Urinary bladder (tissue), 4 donors: ENCODE measurements around the gene DPP4. TPM values are rescaled to one million over a fixed set of nuclear protein-coding genes. Genes with fewer than 3 reads are reported as not detected.
"Not testable (repeated sequence)": the region's sequence is repeated elsewhere in the genome, so short reads cannot be mapped to it uniquely, and the experiment has no call there.

Experiments
- DNase-seq: peaks from one replicate; pipeline ENCODE4 v3.0.0-alpha.2; 2015; ENCODE audit errors: extremely low spot score
- H3K27ac ChIP-seq: one replicate; pipeline ENCODE4 v1.5.1; 2013; ENCODE audit warnings: low read depth, mild to moderate bottlenecking, moderate library complexity
- H3K36me3 ChIP-seq: one replicate; pipeline ENCODE4 v1.6.1; 2013; ENCODE audit warnings: mild to moderate bottlenecking, moderate library complexity; ENCODE audit not compliant: insufficient read depth
- H3K4me1 ChIP-seq: one replicate; pipeline ENCODE4 v1.6.1; 2013; ENCODE audit warnings: mild to moderate bottlenecking, moderate library complexity; ENCODE audit not compliant: insufficient read depth
- H3K4me3 ChIP-seq: one replicate; pipeline ENCODE4 v1.5.1; 2013; ENCODE audit warnings: low read depth, low read length
- WGBS: extraction: QIAGEN DNeasy Blood & Tissue Kit; methylation state at CpG from one replicate; pipeline ENCODE4 v1.1.7; 2013; 5-methylcytosine and 5-hydroxymethylcytosine counted together
- polyA plus RNA-seq: library from polyadenylated mRNA; stranded (reverse); fragments of 200-250 nt; gene quantifications from one replicate; pipeline ENCODE4 v1.2.3, GENCODE V29; 2013
- total RNA-seq: library from RNA; depleted of rRNA; stranded (reverse); fragments of >200 nt; gene quantifications from one replicate; pipeline ENCODE4 v1.2.3, GENCODE V29; 2014
- donor health status: healthy with polysubstance abuse.
- donor health status: healthy.

Gene DPP4
- total and polyA plus RNA-seq, 2 donors = 0.80 to 44.1 TPM

DNA sequence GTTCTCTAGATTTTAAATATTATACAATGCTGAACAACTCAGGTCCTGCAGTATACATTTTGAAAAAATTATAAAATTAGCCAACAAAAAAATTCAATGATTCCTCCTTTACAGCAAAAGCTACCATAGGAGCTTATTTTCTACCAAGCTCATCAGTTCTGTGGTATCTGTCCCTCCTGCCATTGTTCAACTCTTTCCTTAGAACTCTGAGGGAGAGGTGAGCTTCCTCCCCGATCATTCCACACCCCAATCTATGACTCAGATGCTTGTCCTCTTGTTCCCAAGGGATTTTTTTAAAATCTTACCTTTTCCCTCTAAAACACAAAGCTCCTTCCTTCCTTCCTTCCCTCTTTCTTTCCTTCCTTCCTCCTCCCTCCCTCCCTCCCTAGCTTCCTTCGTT, 13.5 kb downstream of the DPP4 start:
- WGBS = 87% methylated on average over 2 of the region's 2 CpGs

GRCh38 chr2:162058973-162059668, 14.9 kb downstream of the DPP4 start:
- Histone ChIP-seq H3K36me3 (no peaks in the 10 kb centered on the region), H3K27ac (no peak overlapping the region), H3K4me1 (no peaks in the 10 kb centered on the region), H3K4me3 (no peak overlapping the region)
- no peak for DNase-seq
- 74% methylated on average over 8 of the region's 8 CpGs for WGBS

More for the DNA sequence above, 13.5 kb downstream of the DPP4 start:
- no peak for DNase-seq
- Histone ChIP-seq H3K4me3 (no peak overlapping the region), H3K4me1 (no peaks in the 10 kb centered on the region), H3K36me3 (no peaks in the 10 kb centered on the region), H3K27ac (no peak overlapping the region)

DNA sequence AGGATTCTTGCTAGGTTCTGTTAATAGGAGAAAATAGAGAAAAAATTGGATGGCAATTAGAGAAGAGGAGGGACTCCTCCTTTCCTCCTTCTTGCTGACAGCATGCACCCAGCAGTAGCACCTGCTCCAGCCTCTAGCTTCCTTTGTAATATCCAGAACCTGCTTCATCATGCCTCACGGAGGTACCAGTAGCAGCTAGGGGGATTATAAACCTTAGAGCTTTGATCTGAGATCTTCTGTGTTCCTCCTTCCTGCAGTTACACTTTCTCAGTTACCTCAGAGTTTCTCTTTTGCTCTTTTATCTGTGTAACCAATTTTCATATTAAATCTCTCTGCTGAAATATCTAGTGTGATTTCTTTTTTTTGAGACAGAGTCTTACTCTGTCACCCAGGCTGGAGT, 16.6 kb downstream of the DPP4 start:
- H3K27ac ChIP-seq = no peak overlapping the region
- no peak overlapping the region for H3K4me3 ChIP-seq
- no peaks in the 10 kb centered on the region for H3K36me3 ChIP-seq
- no peak for DNase-seq
- WGBS = 83% methylated on average over 1 of the region's 1 CpG
- H3K4me1 ChIP-seq = no peaks in the 10 kb centered on the region

DNA sequence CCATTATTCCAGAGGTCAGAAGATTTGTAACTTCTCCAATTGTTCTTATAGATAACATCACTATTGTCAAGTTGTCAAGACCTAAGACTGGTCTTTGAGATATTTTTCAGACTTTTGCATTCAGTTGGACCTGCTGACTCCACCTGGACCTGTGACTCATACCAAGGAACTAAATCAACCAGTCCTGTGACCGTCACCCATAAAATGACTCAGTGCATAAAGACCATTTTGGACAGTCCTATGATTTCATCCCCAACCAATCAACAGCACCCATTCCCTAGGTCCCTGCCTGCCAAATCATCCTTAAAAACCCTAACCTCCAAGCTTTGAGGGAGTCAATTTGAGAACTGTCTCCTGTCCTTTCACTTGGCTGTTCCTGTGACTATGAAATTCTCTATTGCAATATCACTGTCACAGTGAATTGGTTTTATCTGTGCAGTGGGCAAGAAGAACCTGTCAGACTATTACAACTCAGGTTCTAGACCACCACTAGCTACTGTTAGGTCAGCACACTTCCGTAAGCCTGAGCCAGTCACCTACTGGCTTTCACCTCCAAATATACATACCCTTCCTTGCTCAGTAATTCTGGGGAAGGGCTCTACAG, 17.1 kb downstream of the DPP4 start:
- Histone ChIP-seq H3K36me3 (no peaks in the 10 kb centered on the region), H3K4me1 (no peaks in the 10 kb centered on the region), H3K27ac (no peak overlapping the region), H3K4me3 (no peak overlapping the region)
- no peak for DNase-seq
- 49% methylated on average over 2 of the region's 2 CpGs for WGBS

DNA sequence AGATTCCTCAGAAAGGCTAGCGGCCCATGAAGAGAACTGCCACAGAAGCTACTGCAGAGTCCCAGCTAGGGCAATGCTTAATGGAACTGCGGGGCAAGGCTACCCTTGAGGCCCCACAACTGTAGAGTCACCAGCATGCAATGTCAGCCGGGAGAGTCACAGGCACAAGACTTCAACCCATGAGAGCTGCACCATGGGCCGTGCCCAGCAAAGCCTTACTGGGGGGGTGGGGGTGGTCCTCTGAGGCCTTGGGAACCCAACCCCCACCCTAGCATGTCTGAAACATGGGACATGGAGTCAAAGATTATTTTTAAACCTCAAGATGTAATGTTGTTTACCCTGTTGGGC, 20.2 kb downstream of the DPP4 start:
- no peaks in the 10 kb centered on the region for H3K36me3 ChIP-seq
- H3K27ac ChIP-seq = no peak overlapping the region
- 95% methylated on average over 4 of the region's 4 CpGs for WGBS
- H3K4me3 ChIP-seq = no peak overlapping the region
- no peaks in the 10 kb centered on the region for H3K4me1 ChIP-seq
- DNase-seq = no peak

DNA sequence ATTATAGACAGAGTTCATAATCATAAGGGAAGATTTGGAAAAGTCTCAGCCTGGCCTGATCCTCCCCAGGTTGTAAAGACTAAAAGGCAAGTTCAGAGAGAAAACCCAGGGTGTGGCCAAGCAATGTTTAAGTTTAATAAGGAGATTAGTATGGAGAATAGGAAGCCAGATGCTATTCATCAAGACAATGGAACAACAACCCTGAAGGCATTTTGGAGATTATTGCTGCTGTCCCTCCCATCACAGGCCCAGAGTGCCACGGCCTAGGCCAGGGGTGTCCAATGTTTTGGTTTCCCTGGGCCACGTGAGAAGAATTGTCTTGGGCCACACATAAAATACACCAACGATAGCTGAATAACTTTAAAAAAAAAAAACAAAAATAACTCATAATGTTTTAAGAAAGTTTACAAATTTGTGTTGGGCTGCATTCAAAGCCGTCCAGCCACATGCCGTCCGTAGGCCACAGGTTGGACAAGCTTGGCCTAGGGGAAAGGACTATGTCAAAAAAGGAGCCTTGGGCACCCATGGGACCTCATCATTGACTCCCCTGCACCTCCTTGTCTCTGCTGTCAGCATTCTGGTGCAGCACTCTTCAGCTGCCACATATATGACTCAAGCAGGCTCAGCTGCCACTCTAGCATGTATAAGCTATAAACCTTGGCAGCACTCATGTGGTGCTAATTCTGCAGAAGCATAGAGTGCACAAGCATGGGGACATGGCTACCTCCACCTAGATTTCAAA, 20.8 kb downstream of the DPP4 start:
- H3K4me3 ChIP-seq = no peak overlapping the region
- 84% methylated on average over 6 of the region's 6 CpGs for WGBS
- no peak for DNase-seq
- H3K4me1 ChIP-seq = no peaks in the 10 kb centered on the region
- no peak overlapping the region for H3K27ac ChIP-seq
- H3K36me3 ChIP-seq = no peaks in the 10 kb centered on the region

- no peaks in the 10 kb centered on the region for H3K4me1 ChIP-seq
- 87% methylated on average over 8 of the region's 8 CpGs for WGBS
- no peaks in the 10 kb centered on the region for H3K36me3 ChIP-seq
- H3K27ac ChIP-seq = no peak overlapping the region
- no peak for DNase-seq
- no peak overlapping the region for H3K4me3 ChIP-seq
Measured at GRCh38 chr2:162050513-162050961, 23.5 kb downstream of the DPP4 start.

DNA sequence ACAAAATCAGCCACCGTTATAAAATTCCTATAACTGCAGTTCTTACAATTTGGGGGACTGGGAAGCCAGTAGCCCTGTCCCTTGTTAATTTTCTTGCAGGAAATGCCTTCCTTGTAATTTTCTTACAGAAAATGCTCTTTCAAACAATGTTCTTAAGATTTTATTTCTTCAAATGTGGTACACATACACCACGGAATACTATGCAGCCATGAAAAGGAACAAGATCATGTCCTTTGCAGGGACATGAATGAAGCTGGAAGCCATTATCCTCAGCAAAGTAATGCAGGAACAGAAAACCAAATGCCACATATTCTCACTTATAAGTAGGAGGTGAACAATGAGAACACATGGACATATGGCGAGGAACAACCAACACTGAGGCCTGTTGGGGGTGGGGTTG, 24.9 kb downstream of the DPP4 start:
- WGBS = 97% methylated on average over 3 of the region's 3 CpGs
- DNase-seq, H3K4me1 ChIP-seq, H3K36me3 ChIP-seq, H3K27ac ChIP-seq, H3K4me3 ChIP-seq: not testable (repeated sequence)

GRCh38 chr2:162044586-162044985, 29.4 kb downstream of the DPP4 start:
- WGBS = 85% methylated on average over 4 of the region's 4 CpGs

GRCh38 chr2:162043132-162043531, 30.9 kb downstream of the DPP4 start:
- H3K36me3 ChIP-seq = peaks cover 2% of the 10 kb centered on the region
- DNase-seq = no peak
- H3K27ac ChIP-seq = no peak overlapping the region
- 94% methylated on average over 8 of the region's 8 CpGs for WGBS
- H3K4me1 ChIP-seq = no peaks in the 10 kb centered on the region
- no peak overlapping the region for H3K4me3 ChIP-seq

More at GRCh38 chr2:162044586-162044985, 29.4 kb downstream of the DPP4 start:
- H3K4me1 ChIP-seq = no peaks in the 10 kb centered on the region
- no peak overlapping the region for H3K4me3 ChIP-seq
- DNase-seq = no peak
- H3K27ac ChIP-seq = no peak overlapping the region
- H3K36me3 ChIP-seq = peaks cover 2% of the 10 kb centered on the region

GRCh38 chr2:162041485-162041884, 32.5 kb downstream of the DPP4 start:
- Histone ChIP-seq H3K4me3 (no peak overlapping the region), H3K27ac (no peak overlapping the region), H3K36me3 (peaks cover 2% of the 10 kb centered on the region), H3K4me1 (no peaks in the 10 kb centered on the region)
- no peak for DNase-seq
- WGBS = 30% methylated on average over 1 of the region's 1 CpG

- DNase-seq = no peak
- no peaks in the 10 kb centered on the region for H3K4me1 ChIP-seq
- no peak overlapping the region for H3K27ac ChIP-seq
- no peak overlapping the region for H3K4me3 ChIP-seq
- peaks cover 2% of the 10 kb centered on the region for H3K36me3 ChIP-seq
Measured at GRCh38 chr2:162038725-162039124, 35.3 kb downstream of the DPP4 start.

DNA sequence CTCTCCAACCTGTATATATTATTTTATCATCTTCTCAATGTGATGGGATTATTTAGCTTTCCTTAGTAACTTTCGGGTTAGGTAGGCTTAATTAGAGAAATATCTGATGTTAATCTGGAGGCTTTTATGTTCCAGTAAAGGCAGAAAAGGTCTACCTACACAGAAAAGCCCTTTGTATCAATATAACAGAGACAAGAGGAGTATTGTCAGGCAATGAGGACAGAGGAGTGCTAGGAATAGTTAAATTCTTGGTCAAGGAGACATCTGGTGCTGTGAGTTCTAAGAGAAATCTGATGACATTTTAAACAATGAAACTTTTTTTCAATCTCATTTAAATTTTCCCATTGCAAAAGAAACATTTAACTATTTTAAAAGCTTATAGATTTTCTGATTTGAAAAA, 36.1 kb downstream of the DPP4 start:
- DNase-seq = no peak
- 66% methylated on average over 1 of the region's 1 CpG for WGBS
- no peaks in the 10 kb centered on the region for H3K4me1 ChIP-seq
- H3K36me3 ChIP-seq = peaks cover 2% of the 10 kb centered on the region
- no peak overlapping the region for H3K27ac ChIP-seq
- no peak overlapping the region for H3K4me3 ChIP-seq
